HG03095 (cell line): ENCODE data around the gene PRR18.
A peak's percentile ranks its signal among the peaks of the same experiment; 100 is the strongest.

Experiments
- ATAC-seq: cut with Tn5 transposase; IDR thresholded peaks from one replicate; pipeline ENCODE4 v1.9.1; 2021; ENCODE audit warnings: moderate library complexity; ENCODE audit not compliant: unreplicated experiment

The PRR18 gene

DNA sequence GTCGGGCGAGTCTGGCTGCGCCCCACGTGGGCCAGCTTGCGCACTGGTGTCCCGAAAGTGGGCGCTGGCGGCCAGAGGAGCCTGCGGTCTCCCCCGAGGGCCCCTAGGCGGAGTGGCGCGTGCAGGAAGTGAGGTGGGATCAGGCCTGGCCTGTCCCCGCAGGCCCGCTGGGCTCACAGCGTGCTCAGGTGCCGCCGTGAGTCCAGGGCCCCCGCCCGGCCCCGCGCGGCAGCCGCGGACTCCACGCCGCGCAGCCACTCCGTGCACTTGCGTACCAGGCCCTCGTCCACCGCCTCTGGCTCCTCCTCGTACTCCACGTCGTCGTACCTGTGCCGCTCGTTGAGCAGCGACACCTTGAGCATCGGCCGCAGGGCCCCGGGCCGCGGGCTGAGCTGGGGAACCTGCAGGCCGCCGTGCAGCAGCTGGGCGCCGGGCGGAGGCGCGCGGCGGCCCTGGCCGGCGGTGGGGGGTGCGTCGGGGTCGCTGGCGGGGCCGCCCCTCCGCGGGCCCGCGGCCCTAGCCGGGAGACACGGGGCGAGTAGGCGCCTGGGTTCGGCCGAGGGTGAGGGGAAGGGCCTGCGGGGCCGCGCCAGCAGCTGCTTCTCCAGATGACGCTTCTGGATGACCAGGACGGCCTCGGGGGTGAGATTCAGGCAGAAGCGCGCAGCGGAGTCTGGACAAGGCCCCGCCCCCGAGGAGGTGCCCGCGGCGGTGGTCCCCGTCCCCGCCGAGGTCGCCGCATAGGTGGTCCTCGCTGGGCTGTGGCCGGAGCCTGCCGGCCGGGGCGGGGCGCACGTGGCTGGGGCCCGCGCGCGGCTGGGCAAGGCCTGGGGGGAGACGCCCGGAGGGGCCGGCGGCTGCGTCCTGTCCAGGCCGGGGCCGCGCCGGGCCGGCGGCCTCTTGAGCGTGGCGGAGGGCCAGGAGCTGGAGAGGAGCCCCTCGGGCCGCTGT, 835 bp downstream of the PRR18 start:
- peak; percentile 16 for ATAC-seq

DNA sequence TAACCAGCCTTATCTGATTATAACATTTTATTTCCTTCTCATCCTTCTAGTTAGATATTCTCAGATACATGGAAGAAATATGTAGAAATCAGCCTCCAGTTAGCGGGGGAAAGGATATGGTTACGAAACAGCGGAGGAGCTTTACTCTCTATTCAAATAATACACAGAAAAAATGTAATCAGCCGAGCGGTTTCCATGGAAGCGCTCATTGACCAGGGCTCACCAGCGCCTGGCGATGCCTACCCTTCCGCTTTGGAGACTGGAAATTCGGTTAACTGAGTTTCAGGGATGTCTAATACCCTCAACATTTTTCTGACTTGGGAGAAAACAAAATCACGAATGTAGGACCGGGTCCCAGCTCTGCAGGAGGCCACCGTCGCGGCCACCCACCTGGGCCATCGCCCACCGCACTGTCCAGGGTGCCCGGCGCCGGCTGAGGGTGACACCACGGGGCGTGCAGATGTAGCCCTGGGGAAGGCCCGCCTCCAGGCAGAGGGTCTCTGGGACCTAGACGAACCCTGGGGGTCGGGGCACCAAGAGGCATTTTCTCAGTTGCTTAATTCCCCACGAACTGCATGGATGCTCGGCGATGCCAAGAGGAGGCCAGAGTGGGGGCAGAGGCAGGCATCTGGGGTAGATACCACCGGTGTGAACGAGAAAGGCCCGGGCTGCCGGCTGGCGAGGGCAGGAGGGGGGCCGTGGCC, 1.7 kb downstream of the PRR18 start:
- no peak for ATAC-seq

DNA sequence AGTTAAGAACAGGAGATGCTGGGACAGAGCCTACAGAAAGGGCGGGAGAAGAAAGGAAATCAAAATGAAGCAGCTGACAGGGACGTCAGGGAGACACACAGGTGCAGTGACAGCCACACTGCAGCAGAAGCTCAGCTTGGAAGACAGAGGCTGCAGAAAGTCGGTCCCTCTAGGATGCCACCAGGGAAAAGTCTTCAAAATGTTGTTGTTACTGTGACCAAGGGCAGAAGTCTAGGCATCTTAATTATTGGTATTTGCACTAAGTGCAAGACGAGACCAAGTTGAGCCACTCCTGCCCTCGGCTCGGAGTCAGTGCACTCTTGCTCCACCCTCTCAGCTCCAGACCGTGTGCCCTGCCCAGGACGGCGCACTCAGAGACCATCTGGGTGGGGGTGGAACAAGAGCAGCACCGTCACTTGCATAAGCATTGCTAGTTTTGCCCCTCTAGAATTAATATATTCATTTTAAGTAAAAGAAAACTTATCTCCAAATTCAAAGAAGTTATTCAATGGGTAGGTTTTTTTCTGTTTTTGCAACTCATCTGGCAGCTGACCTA, 2.6 kb downstream of the PRR18 start:
- no peak for ATAC-seq

DNA sequence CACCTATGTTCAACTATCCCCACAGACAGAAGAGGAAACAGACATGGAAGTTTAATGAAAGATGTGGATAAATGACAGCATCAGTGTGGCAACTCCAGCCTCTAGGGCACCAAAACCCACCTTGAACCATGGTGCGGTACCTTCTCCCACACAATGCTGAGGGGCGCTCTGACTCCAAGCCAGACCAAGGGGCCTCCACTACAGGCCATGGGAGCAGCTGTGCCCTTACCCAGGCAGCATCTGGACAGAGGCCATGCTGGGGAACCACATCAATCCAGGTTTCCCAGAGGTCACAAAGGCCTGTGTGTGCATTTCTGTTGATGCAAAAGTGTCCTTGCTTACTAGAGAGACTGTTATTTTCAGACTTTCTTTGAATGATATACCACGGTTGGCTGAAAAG, 4.1 kb downstream of the PRR18 start:
- ATAC-seq: no peak

DNA sequence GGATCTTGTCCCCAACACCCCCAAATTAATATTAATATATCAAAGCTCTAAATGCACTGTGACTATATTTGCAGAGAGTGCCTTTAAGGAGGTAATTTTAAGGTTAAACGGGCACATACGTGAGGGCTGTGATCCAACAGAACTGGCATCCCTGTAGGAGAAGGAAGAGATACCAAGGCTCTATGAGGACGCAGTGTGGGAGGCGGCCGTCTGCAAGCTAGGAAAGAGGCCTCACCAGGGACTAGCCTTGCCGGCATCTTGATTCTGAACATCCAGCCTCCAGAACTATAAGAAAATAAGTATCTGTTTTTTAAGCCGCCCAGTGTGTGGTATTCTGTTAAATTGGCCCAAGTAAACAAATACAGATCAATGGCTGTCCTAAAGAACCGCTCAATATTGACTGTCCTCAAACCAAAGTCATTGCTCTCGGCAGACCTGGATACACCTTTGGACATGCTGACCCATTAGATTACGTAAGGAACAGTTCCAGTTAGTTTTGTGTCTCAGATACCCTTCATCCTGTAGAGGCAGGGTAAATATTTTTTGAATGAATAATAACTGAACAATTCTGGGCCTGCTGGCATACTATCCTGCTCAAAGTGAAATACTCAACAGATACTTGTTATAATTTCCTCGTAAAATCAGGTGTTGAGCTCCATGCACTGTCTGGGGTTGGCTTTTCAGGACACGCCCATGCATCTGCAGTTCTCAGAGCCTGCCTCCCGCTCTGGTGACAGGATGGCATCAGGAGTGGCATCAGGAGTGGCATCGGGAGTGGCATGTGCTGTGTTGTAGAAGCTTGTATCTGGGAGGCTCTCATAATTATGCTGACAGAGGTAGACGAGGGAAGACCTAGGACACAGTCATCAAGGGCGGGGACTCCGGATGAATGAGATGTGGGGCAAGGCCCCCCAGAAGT, 6.3 kb downstream of the PRR18 start:
- ATAC-seq: no peak

DNA sequence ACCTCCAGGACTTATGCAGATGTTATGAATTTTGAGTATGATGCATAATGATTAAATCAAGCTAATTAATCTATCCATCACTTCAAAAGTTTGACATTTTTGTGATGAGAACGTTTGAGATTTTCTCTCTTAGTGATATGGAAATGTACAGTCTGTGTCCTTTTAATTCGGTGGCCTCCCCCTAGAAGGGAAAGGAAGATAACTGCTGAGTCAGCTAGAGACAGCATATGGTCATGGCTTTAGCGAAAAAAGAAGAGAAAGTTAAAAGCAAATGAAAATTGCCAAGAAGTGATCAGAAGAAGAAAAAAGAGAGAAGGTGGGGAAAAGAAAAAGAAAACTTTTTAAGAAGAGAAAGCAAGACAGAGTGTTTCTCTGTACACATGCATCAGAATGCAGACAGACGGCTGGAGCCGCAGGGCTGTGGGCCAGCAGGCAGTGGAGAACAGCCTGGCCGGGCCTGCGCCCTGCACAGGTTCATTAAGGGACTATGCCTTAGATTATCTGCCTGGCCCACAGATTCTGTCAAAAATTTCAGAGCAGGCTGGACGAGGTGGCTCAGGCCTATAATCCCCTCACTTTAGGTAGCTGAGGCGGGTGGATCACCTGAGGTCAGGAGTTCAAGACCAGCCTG, 7.7 kb downstream of the PRR18 start:
- no peak for ATAC-seq

DNA sequence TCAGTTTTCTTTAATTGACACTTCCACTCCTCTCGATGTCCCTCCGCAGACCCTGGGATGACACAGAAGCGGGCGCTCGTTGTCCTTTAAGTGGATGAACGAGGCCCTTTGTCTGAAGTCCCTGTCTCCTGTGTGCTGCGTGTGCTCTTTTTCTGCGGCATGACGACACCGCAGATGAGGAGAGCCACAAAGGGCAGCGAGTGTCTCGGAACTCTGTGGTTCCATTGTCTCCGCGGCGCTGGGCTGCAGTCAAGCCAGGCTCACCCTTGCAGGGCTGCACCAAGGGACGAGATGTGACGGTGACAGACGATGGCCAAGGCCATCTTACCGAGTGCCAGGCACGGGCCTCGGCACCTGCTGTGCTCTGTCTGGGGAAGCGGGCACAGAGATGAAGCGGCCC, 10.6 kb downstream of the PRR18 start:
- no peak for ATAC-seq

DNA sequence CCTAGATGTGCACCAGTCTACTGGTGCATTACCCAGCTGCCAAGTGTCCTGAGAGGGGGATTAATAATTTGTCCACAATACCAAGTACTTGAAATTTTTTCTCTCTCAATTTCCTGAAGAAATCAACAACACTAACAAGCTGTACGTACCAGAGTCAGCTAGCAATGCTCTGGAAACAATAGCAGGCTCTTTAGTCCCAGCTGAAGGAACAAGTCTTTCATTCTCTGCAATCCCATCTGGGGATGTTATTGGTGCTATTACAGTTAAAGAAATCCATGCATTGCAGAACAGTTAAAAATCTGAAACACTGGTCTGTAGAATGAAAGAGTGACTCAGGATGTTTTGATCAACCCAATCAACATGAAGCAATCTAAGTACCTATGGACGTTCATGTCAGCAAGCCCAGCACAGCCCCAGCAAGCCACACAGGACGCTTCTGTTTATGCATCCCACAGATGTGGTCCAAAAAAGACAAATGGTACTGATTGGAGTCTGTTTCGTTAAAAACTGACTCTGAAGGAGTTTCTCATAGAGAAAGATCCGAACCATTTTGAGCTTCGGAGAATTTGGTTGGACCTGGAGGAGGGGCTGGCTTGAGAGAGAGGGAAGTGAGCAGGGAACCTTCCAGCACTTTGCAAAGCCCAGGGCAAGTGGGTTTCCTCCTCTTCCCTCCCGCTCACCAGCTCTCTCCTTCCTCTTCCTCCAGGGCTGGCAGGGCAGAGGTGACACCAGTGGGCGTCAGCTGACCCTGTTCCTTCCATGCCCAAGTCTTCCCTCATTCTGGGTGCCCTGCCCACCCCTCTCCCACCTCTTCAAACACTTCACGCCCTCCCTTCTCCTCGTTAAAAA, 11.9 kb downstream of the PRR18 start:
- ATAC-seq: no peak

DNA sequence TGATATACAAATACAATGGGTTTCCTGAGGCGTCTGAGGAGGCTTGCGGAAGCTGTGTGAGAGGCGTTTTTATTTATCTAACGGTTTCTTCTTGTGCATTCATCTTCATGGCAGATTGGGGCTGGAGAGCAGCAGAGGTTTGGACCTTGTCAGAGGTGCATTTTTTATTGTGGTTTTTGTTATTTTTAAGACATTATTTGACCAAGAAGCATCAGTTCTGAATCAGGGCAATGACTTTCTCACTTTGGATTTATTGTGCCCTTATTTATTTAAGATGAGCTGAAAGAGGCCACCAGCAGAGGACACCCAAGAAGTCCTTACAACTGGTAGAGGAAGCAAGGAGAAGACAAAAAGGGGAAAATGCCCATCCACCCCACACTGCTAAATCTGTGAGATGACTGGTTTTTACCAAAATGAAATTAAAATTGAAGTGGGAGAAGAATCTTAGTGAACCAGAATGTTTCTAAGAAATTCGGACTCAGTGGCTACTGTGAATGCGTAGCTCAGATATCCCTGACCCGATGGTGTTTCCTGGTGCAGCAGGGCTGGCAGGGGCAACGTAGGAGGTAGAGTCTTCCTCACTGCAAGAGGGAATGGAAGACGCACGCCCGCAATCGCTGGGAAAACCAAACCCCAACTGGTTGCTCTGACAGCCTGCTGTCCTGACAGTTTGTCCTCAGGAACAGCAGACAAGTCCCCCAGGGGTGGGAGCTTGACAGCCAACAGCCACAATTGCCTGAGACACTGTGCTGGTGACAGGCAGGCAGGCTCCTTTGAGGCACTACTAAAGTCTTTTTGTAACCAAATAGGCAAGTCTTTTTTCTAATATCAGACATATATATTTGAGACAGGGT, 14.2 kb downstream of the PRR18 start:
- no peak for ATAC-seq

DNA sequence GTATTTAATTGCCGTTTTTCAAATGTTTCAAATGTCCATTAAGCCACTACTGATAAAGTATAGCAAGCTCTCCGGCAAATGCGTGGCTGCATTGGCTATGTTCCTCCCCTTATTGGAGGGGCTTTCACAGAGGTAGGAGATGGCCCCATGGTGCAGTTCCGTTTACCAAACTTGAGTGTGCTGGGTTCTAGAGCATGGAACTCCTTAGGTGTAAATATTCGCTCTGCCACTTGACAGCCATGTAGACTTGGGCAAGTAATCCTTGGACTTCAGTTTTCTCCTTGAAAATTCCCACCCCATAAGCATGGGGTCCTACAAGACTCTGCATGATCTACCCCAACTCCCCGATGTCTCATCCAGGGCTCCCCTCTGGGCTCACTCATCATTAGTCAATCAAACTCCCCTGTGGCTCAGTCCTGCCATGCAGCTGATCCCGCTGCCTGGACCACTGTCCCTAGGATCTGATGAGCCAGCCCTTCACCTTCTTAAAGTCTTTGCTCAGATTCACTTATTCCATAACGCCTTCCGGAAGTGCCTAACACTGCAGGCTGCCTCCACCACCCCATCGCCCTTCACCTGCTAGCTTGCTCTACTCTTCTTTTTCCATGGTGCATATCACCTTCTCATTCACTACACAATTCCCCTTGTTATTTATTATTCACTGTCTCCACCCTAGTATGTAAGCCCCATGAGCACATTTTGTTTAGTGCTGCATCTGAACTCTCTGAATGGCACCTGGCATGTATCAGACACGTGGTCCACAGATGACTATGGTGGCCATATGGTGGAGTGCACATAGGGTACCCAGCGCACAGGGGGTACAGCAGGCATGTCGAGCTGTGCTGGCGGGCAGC, 18.8 kb downstream of the PRR18 start:
- ATAC-seq: no peak

DNA sequence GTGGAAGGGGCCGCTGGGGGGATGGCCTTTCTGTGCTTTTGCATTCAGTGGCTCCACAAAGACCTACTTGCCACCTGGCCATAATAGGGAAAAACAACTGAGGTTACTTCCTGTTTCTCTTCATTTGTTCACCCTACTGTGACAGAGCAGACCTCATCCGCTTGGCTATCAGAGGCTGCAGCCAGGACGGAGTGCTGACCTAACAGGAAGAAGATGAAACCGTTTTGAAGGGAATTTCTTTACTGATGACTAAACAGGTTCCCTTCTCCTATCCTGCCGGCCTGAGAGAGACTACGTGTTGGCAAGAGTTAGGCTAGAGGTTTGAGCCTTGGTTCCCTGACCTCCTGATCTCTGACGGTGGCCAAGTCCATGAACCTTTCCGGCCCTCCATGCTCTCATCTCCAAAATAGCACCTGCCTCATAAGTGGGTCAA, 21.3 kb downstream of the PRR18 start:
- peak; percentile 95 for ATAC-seq

DNA sequence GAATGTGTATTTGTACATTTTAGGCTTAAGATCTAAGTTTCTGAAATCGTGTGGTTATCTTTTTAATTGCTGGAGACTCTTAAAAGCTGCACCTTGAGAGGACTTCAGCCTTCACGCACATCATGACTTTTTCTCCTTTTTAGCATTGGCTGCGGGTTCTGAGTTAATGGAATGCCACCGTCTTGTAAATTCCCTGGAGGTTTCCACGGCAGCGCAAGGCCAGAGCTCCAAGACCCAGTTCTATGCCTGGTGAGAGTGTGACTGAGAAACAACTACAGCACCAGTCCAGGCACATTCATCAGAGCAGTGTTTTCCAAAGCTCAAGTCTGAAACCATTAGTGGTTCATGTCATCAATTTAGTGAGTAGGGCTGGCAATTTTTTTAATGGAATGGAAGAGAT, 23.0 kb downstream of the PRR18 start:
- ATAC-seq: no peak

DNA sequence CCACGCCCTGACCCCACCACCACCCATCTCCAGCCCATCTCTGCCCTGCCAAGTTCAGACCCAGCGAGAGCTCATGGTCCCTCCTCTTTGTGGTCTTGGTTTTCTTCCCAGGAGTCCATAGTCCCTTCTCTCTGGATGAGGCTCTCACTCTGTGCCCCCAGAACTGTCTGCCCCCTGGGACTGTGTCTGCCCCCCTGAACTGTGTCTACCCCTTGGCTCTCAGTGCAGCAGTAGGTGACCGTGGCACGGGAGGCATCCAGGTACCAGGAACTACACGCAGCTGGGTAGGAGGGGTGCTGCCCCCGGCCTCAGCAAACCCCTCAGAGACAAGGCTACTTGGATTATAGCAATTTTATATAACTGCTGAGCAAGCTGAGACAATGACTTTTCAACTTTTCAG, 23.6 kb downstream of the PRR18 start:
- no peak for ATAC-seq

DNA sequence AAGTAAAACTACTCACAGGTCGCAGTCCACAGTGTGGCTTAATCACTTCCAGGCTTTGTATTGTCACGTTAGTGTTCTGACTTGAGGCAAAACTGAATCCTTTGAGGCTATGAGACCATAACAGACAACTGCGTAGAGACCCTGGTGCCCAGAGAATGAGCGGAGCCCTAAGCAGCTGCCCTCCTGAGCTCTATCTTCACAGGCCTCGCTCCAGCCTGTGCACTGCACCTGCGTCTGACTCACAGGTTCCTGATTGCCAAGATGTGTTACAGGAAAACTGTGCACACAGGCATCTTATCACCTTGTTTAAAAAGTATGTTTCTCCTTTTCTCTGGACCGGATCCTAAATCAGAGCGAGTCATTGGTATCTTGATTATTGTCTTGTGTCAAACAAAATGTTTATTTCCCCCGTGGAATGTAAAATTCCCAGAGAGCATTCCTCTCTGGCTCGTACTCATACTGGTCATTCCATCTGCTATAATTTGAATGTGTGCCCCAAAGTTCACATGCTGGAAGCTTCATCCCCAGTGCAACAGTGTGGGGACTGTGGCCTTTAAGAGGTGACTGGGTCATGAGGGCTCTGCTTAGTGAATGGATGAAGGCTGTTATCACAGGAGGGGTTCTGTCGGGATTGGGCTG, 25.7 kb downstream of the PRR18 start:
- no peak for ATAC-seq

DNA sequence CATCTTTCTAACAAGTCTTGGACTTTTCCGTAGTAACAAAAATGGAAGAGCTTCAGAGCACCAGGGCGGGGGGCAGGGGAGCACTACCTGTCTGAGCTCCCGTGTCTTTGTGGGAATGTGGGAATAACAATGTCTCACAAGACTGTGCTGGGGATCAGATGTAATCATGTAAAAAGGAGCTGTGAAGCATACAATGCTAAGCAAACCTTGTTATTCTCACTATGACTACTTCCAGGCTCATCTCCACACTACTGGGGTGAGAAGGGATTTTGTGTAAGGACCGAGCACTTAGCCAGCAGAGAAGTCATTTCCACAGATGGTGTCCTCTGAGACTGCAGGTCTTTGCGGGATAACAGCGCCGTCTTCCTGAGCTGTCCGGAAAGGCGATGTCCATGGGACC, 27.1 kb downstream of the PRR18 start:
- no peak for ATAC-seq

DNA sequence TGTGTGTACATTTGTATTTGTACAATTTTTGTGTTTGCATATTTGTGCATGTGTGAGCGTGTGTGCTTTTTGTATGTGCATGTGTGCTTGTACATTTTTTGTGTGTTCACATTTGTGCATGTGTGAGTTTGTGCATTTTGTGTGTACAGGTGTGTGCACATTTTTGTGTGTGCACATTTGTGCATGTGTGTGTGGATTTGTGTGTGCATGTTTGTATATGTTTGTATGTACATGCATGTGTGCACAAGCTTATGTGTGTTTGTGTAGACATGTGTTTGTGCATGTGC, 28.9 kb downstream of the PRR18 start:
- ATAC-seq: no peak
